SW480 (cell line): ENCODE data around the gene TRNAU1AP.
"Not testable (repeated sequence)": the region's sequence is repeated elsewhere in the genome, so short reads cannot be mapped to it uniquely, and the experiment has no call there.

Experiments used
- DNase-seq: peaks from one replicate; pipeline ENCODE4 v3.0.0-alpha.2; 2016; ENCODE audit warnings: low spot score

TRNAU1AP gene

DNA sequence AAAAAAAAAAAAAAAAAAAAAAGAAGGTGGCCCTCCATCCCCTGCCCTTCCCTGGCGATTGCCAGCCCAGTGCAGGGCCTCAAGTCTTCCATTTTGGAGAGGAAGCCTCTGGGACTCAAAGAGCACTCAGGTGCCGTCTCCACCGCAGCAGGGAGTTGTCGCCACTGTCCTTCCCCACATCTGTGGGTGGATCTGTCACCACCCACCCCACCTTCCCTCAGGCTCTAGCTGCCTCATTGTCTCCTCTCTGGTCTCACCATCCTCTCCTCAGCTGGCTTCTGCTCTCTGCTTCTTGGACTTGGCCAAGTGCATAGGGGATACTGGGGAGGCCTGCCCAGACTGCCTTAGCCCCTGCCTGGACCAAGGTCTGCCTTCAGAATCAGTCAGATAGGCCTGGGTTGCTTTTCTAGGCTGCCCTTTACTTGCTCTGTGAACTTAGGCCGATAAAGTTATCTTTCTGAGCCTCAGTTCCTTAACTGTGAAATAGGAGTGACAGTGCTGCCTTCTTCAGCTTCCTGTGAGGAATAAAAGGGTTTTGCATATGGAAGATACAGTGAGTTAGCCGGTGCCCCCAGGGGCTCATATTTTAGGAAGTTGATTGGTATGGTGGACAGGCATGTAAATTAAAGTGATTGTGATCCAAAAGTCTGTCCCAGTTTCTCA, 31.3 kb upstream of the TRNAU1AP start:
- DNase-seq = no peak

- not testable (repeated sequence) for DNase-seq
Observed at GRCh38 chr1:28522537-28522936, 30.3 kb upstream of the TRNAU1AP start.

DNA sequence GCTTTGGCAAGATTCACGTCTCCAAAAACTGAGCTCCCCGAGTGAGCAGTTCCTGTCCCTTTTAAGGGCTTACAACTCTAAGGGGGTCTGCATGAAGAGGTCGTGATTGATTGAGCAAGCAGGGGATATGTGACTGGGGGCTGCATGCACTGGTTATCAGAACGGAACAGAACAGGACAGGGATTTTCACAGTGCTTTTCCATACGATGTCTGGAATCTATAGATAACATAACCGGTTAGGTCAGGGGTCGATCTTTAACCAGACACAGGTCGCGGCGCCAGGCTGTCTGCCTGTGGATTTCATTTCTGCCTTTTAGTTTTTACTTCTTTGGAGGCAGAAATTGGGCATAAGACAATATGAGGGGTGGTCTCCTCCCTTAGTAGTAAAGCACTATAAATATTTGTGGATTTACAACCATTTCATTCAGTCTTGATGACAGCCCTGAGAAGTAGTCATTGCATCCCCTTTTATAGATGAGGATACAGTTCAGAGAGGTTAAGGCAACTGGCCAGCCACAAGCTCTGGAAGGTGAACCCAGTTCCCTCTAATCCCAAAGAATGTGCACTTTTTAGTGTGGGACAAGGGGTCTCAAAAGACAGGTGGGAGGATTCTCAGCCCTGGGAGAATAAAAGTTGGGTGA, 27.8 kb upstream of the TRNAU1AP start:
- DNase-seq = not testable (repeated sequence)

GRCh38 chr1:28526886-28527285, 26.0 kb upstream of the TRNAU1AP start:
- DNase-seq = no peak

- DNase-seq = no peak
Observed at GRCh38 chr1:28530456-28530855, 22.4 kb upstream of the TRNAU1AP start.

DNA sequence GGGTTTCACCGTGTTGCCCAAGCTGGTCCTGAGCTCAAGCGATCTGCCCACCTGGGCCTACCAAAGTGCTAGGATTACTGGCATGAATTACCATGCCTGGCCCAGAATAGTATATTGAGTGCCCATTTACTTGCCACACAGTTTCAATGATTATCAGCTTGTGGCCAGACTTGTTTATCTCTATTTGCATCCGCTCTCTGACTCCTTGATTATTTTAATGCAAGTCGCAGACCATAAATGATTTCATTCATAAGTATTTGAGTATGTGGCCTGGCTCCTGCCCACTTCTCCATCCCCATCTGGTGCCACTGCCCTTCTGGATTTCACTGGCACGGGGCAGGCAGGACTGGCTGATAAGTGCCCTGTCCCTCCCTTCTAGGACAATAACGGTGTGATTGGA, 18.2 kb upstream of the TRNAU1AP start:
- no peak for DNase-seq

GRCh38 chr1:28535180-28535579, 17.7 kb upstream of the TRNAU1AP start:
- DNase-seq = no peak

- DNase-seq = no peak
Observed at GRCh38 chr1:28537457-28538199, 15.3 kb upstream of the TRNAU1AP start.

DNA sequence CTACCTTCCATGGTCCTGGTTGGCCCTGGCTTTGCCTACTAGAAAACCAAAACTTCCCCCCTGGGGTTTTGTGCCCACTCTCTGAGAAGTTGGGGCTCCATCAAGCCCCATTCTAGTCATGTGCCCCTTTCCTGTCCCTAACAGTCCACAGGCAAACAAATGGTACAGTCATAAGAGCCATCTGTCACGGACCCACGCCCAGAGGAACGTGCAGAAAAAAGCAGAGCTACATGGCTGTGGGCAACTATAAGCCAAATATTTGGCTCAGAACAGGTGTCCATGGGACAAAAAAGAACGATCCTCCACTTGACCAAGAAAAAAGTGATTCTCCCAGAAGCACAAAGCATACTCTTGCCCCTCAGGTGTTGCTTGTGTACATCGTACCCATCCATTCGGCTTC, 14.6 kb upstream of the TRNAU1AP start:
- DNase-seq = no peak

GRCh38 chr1:28540651-28541050, 12.2 kb upstream of the TRNAU1AP start:
- DNase-seq = no peak

DNA sequence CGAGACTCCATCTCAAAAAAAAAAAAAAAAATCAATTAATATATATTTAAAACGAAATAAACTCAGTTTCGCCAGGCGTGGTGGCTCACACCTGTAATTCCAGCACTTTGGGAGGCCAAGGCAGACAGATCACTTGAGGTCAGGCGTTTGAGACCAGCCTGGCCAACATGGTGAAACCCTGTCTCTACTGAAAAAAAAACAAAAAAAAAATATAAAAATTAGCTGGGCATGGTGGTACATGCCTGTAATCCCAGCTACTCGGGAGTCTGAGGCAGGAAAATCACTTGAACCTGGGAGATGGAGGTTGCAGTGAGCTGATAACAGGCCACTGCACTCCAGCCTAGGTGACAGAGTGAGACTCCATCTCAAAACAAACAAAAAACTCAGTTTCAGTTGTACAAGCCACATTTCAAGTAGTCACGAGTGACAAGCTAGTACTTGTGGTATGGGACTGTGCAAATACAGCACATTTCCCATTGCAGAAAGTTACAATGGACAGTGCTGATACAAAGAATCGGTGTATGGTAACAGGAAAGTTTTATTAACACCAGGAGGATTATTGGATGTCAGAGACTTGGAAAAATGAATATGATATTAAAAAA, 11.4 kb upstream of the TRNAU1AP start:
- DNase-seq = not testable (repeated sequence)

- DNase-seq = no peak
Observed at GRCh38 chr1:28545246-28545628, 7.6 kb upstream of the TRNAU1AP start.

DNA sequence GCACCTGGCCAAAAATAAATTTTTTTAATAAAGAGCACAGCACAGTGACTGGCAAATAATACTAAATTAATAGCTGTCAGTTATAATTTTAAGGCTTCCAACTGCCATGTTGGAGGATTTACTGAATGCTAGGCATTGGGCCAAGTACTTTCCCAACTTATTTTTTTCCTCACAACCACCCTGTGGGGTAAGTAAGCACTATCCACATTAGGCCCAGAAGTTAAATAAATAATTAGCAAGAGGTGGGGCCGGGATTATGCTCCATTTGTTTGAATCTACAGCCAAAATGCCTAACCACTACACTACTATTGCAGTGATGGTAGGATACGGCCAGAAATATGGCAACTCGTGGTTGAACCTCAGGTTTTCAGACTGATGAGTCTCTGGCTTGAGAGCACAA, 4.6 kb upstream of the TRNAU1AP start:
- no peak for DNase-seq

DNA sequence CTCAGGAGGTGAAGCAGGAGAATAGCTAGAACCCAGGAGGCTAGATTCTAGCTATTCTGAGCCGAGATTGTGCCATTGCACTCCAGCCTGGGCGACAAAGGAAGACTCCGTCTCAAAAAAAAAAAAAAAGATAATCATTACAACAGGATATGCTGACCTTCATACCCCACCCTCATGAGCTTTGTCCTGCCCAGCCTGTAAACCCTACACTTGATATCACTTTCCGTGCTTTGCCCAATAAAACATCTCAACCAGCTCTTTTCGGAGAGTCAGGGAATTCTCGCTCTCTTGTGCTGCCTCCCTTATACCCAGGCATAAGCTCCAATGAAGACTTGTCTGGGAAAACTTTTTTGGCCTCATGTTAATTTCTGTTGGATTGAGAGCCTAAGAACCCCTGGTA, 1.5 kb upstream of the TRNAU1AP start:
- no peak for DNase-seq

DNA sequence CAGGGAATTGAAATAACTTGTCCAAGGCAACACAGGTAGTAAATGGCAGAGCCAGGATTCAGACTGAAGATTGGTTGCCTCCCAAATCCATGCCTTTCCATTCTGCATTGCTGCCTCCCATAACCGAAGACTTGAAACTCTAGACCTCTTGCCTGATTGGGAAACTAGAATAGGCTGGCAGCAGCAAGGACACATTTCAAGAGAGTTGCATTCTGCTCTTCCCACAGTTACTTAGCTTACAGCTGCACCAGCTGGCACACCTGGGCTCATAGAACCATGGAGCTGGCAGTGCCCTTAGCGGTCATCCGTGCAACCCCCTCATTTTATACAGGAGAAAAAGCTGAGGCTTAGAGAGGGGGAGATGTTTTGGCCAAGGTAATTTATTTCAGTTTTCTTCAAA, 8.0 kb downstream of the TRNAU1AP start:
- no peak for DNase-seq

DNA sequence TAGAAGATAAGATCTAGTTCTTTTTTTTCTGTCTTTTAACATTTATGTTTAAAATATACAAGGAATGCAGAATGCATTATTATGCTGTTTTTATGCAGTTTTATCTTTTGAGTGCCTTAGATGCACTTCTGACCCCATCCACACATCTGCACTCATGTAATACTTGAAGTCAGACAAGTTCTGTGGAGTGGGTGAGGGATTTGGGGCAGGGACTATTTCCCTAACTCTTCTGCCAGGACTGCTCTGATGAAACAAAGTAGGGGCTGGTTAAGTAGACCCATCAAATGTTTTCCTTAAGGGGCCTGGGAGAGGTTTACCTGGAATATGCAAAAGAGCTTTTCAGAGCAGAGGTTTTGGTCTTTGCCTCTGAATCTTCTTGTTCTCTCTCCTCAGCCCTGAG, 11.4 kb downstream of the TRNAU1AP start:
- no peak for DNase-seq

GRCh38 chr1:28565040-28565439, 12.2 kb downstream of the TRNAU1AP start:
- DNase-seq = no peak

GRCh38 chr1:28565726-28566125, 12.8 kb downstream of the TRNAU1AP start:
- DNase-seq = no peak

DNA sequence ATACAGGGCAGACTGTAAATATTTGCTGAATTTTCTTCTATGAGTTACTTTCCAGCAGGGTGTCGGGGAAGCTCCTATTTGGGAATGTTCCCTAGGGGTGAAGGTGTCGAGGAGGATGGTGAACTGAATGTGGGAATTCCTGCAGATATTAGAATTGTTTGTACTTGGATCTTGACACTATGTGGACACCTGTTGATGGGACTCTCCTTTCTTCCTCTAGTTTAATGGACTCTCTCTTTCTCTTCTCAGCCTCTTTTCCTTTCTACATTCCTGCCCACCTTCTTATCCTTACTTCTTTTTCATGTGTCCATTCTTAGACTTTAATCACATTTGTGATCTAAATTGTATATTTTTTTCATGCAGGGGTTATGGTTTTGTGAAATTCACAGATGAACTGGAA, 14.0 kb downstream of the TRNAU1AP start:
- DNase-seq = no peak

- DNase-seq = no peak
Observed at GRCh38 chr1:28571911-28572310, 19.0 kb downstream of the TRNAU1AP start.

DNA sequence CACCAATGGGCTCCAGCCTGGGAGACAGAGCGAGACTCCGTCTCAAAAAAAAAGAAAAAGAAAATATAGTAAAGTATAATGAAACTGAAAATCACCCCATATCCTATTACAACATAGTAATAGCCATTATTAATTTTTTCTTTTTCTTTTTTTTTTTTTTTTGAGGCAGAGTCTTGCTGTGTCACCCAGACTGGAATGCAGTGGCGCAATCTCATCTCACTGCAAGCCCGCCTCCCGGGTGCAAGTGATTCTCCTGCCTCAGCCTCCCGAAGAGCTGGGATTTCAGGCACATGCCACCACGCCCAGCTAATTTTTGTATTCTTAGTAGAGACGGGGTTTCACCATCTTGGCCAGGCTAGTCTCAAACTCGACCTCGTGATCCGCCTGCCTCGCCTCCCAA, 20.0 kb downstream of the TRNAU1AP start:
- DNase-seq = not testable (repeated sequence)

- no peak for DNase-seq
Observed at GRCh38 chr1:28573564-28573963, 20.7 kb downstream of the TRNAU1AP start.
